ENCODE measurements around the gene ZNF79. TPM values are rescaled to one million over a fixed set of nuclear protein-coding genes. Genes with fewer than 3 reads are reported as not detected.

ZNF79 gene
- total RNA-seq, 1 donor from 2014 or later, result 5.5 TPM

- DNase-seq (ENCODE audit: low spot score), result no peak
- intact Hi-C loops (cut with DNase I), result no loop called here
Observed at GRCh38 chr9:127419348-127419747, 4.8 kb upstream of the ZNF79 start.

- intact Hi-C loops (cut with DNase I), result no loop called here
- no peak for DNase-seq (ENCODE audit: low spot score)
Observed at GRCh38 chr9:127421057-127421456, 3.1 kb upstream of the ZNF79 start.

GRCh38 chr9:127422133-127422782, 1.9 kb upstream of the ZNF79 start:
- intact Hi-C loops (cut with DNase I), result no loop called here
- DNase-seq (ENCODE audit: low spot score), result no peak

GRCh38 chr9:127422787-127423186, 1.4 kb upstream of the ZNF79 start:
- intact Hi-C loops (cut with DNase I), result no loop called here
- no peak for DNase-seq (ENCODE audit: low spot score)

GRCh38 chr9:127423476-127423933, 677 bp upstream of the ZNF79 start:
- intact Hi-C loops (cut with DNase I), result no loop called here
- no peak for DNase-seq (ENCODE audit: low spot score)

- no peak for DNase-seq (ENCODE audit: low spot score)
- intact Hi-C loops (cut with DNase I), result loop anchor here (1.0 kb wide), 1 partner anchor 27 kb away; the partner anchor contains the start of genes LRSAM1 and RPL12
Observed at GRCh38 chr9:127424676-127424999, 456 bp downstream of the ZNF79 start.

- intact Hi-C loops (cut with DNase I), result no loop called here
- no peak for DNase-seq (ENCODE audit: low spot score)
Observed at GRCh38 chr9:127426756-127427155, 2.6 kb downstream of the ZNF79 start.

GRCh38 chr9:127428348-127428747, 4.2 kb downstream of the ZNF79 start:
- DNase-seq (ENCODE audit: low spot score), result no peak

GRCh38 chr9:127430415-127430814, 6.2 kb downstream of the ZNF79 start:
- DNase-seq (ENCODE audit: low spot score), result no peak
- intact Hi-C loops (cut with DNase I), result no loop called here

More at GRCh38 chr9:127428348-127428747, 4.2 kb downstream of the ZNF79 start:
- intact Hi-C loops (cut with DNase I), result no loop called here

GRCh38 chr9:127437497-127438264, 13.5 kb downstream of the ZNF79 start:
- intact Hi-C loops (cut with DNase I), result loop anchor here (5.0 kb wide), 1 partner anchor 35 kb away; no protein-coding TSS in a partner anchor
- no peak for DNase-seq (ENCODE audit: low spot score)

- no peak for DNase-seq (ENCODE audit: low spot score)
- intact Hi-C loops (cut with DNase I), result loop anchor here (5.0 kb wide), 1 partner anchor 36 kb away; no protein-coding TSS in a partner anchor
Observed at GRCh38 chr9:127438394-127438793, 14.2 kb downstream of the ZNF79 start.

- no peak for DNase-seq (ENCODE audit: low spot score)
- intact Hi-C loops (cut with DNase I), result no loop called here
Observed at GRCh38 chr9:127444283-127444920, 20.2 kb downstream of the ZNF79 start.

GRCh38 chr9:127444921-127445850, 21.0 kb downstream of the ZNF79 start:
- intact Hi-C loops (cut with DNase I), result no loop called here
- DNase-seq (ENCODE audit: low spot score), result no peak

- DNase-seq (ENCODE audit: low spot score), result no peak
- intact Hi-C loops (cut with DNase I), result no loop called here
Observed at GRCh38 chr9:127445851-127446712, 21.9 kb downstream of the ZNF79 start.

GRCh38 chr9:127446713-127447415, 22.7 kb downstream of the ZNF79 start:
- intact Hi-C loops (cut with DNase I), result no loop called here
- no peak for DNase-seq (ENCODE audit: low spot score)

- intact Hi-C loops (cut with DNase I), result no loop called here
- DNase-seq (ENCODE audit: low spot score), result no peak
Observed at GRCh38 chr9:127447416-127448111, 23.4 kb downstream of the ZNF79 start.

- intact Hi-C loops (cut with DNase I), result no loop called here
- DNase-seq (ENCODE audit: low spot score), result no peak
Observed at GRCh38 chr9:127448112-127448805, 24.1 kb downstream of the ZNF79 start.

Data from cardiac septum (tissue), 1 donor.